Naive thymus-derived CD8-positive, alpha-beta T cell (primary cell): ENCODE results near the gene HOXC10. TPM values are rescaled to one million over a fixed set of nuclear protein-coding genes. Genes with fewer than 3 reads are reported as not detected.

ENCODE experiments used
- ATAC-seq, 2 donors: fragments of 150-1000 bp; cut with Tn5 transposase in 1 of 2; sonication (Bioruptor Pico), chemical (Tn5 transposase) in 1 of 2; 1 replicate in 1 of 2; 2 replicates in 1 of 2; pipeline ENCODE4 v1.10.0; 2021; ENCODE audit warnings: mild to moderate bottlenecking in 2 of 2, moderate library complexity in 2 of 2
- POLR2A ChIA-PET: fragments of 350-600 bp; sonication (Branson Sonifier 250); formaldehyde crosslinking; loops from one replicate; lab custom pipeline; 2021; ENCODE audit warnings: antibody characterized with exemption; lab: Charles Lee
- DNase-seq, 10 donors: peaks; one replicate each; pipeline versions ENCODE4 v3.0.0 to v3.0.0-alpha.2; 2020 to 2022
- H3K27ac Mint-ChIP-seq, 10 donors: one replicate each; pipeline ENCODE4 v1.8.0; 2020 to 2022; ENCODE audit warnings: mild to moderate bottlenecking in 10 of 10, mixed read lengths in 10 of 10, moderate library complexity in 4 of 10, inconsistent platforms in 1 of 10
- H3K27me3 Mint-ChIP-seq, 5 donors: one replicate each; pipeline ENCODE4 v1.8.0; 2021 to 2022; ENCODE audit warnings: mixed read lengths in 5 of 5
- H3K36me3 Mint-ChIP-seq, 3 donors: one replicate each; pipeline ENCODE4 v1.8.0; 2020 to 2022; ENCODE audit warnings: mixed read lengths in 3 of 3, mild to moderate bottlenecking in 2 of 3, inconsistent platforms in 1 of 3
- H3K4me1 Mint-ChIP-seq, 4 donors: one replicate each; pipeline ENCODE4 v1.8.0; 2021 to 2022; ENCODE audit warnings: mixed read lengths in 4 of 4
- H3K4me3 Mint-ChIP-seq, 10 donors: one replicate each; pipeline ENCODE4 v1.8.0; 2020 to 2022; ENCODE audit warnings: mild to moderate bottlenecking in 10 of 10, mixed read lengths in 10 of 10, moderate library complexity in 6 of 10, inconsistent platforms in 1 of 10
- H3K9me3 Mint-ChIP-seq, 9 donors: one replicate each; pipeline ENCODE4 v1.8.0; 2020 to 2022; ENCODE audit warnings: mixed read lengths in 9 of 9, mild to moderate bottlenecking in 3 of 9, inconsistent platforms in 1 of 9, moderate library complexity in 1 of 9
- polyA plus RNA-seq, 3 donors: library from polyadenylated mRNA; unstranded; fragments of 300-500 nt; fragmentation: Illumina TruSeq; gene quantifications; one replicate each; pipeline ENCODE4 v1.2.3, GENCODE V29; 2021
- total RNA-seq, 8 experiments: library from RNA in 2 of 8; stranded (reverse) in 2 of 8; gene quantifications; one replicate each; pipeline ENCODE4 v1.2.3 and lab custom pipeline; 2021 to 2026

The HOXC10 gene
- total and polyA plus RNA-seq, 5 experiments from 2014 or later = not detected

DNA sequence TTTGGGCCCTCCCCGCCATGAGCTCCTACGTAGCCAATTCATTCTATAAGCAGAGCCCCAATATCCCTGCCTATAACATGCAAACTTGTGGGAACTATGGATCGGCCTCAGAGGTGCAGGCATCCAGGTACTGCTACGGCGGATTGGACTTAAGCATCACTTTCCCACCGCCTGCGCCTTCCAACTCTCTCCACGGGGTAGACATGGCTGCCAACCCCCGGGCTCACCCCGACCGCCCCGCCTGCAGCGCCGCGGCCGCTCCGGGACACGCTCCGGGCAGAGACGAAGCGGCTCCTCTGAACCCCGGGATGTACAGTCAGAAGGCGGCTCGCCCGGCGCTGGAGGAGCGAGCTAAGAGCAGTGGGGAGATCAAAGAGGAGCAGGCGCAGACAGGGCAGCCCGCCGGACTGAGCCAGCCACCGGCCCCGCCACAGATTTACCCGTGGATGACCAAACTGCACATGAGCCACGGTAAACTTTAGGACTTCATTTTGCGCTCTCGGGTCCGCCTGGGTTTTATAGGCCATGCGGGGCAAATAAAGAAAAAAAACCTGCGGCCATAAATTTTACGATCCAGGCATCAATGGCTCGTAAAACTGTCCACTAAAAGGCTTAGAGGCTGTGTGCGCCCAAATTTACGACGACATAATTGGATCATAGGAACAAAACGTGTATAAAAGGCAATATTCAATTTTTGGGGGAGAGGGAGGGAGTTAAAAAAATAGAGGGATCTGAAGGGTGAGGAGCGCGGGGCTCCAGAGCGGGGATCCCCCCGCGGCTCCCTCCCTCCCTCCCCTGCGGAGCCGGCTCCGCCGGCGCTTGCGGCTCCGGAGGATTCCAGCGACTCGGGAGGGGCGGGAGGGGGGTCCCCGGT lies 48.4 kb downstream of the HOXC10 start:
- H3K4me3 Mint-ChIP-seq = peak overlapping the region; percentile 53 to 83 (median 72)
- peaks cover 0 to 5% (median 0%) of the 10 kb centered on the region in 9 donors for H3K9me3 Mint-ChIP-seq
- peaks cover 39 to 96% (median 68%) of the 10 kb centered on the region in 5 donors for H3K27me3 Mint-ChIP-seq
- H3K27ac Mint-ChIP-seq = peak overlapping the region in 1 of 10 donors; percentile 13
- POLR2A ChIA-PET = interaction anchor here (0.9 to 1.8 kb wide), 4 partner anchors 19 to 158 kb away, joined by 4 to 18 read pairs (median 4); partner anchors contain the start of gene SMUG1
- H3K36me3 Mint-ChIP-seq = peaks cover 0 to 6% (median 2%) of the 10 kb centered on the region in 3 donors
- DNase-seq = no peak
- peaks cover 13 to 36% (median 27%) of the 10 kb centered on the region in 4 donors for H3K4me1 Mint-ChIP-seq
- peak; percentile 30 to 39 for ATAC-seq

DNA sequence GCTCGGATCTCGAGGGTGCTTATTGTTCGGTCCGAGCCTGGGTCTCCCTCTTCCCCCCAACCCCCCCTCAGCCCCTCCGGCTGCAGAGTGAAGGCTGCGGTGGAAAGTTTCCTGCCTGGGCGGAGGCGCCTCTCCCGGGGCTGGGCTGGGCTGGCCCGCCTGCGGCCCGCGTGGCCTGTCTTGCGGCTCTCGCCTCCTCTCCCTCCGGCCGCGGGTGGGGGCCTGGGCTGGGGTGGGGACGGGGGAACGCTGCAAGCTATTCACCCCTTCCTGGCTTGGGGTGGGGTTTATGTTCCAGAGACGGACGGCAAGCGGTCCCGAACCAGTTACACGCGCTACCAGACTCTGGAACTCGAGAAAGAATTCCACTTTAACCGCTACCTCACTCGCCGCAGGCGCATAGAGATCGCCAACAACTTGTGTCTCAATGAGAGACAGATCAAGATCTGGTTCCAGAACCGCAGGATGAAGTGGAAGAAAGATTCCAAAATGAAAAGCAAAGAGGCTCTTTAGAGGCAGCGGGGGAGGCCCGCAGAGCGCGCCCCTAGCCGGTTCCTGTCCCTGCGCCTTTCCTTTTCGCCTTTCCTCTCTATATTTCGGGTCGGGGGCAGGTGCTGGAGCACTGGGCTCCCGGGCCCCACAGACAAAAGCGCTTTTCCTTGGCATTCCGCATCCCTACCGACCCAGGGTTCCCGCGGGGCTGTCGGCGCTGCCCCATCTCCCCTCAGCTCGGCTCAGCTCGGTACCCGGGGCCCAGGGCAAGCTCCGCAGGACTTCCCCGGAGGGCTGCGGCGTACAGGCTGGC lies 49.2 kb downstream of the HOXC10 start:
- POLR2A ChIA-PET = no interaction called here
- H3K9me3 Mint-ChIP-seq = peaks cover 0 to 5% (median 0%) of the 10 kb centered on the region in 9 donors
- no peak overlapping the region for H3K27ac Mint-ChIP-seq
- DNase-seq (no peak), ATAC-seq (peak; percentile 40 to 51)
- peaks cover 0 to 6% (median 2%) of the 10 kb centered on the region in 3 donors for H3K36me3 Mint-ChIP-seq
- H3K4me1 Mint-ChIP-seq = peaks cover 10 to 30% (median 23%) of the 10 kb centered on the region in 4 donors
- peaks cover 36 to 96% (median 72%) of the 10 kb centered on the region in 5 donors for H3K27me3 Mint-ChIP-seq
- peak overlapping the region; percentile 23 to 78 (median 67) for H3K4me3 Mint-ChIP-seq

DNA sequence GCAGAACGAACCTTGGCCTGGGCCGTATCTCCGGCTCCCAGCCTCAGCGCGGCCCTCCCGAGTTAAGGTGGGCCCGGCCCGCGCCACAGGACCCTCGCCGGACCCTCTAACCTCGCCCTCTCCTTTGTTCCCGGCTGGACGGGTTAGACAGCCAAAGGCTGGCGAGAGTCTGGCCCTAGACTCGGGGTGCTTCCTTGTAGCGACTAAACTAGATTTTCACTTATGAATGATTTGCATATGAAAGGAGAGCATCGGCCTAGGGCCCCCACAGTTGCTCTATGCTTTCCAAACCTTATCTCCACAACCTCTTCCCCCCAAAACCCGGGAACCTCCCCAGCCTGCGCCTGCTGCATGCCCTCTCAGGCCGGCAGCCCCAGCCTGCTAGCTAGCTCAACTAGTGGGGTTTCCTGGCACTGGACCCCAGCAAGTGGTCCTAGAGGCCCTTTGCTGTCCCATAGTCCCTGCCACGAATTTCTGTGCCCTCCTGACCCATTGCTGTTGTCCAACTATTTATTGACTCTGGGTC lies 49.9 kb downstream of the HOXC10 start:
- peaks cover 10 to 24% (median 18%) of the 10 kb centered on the region in 4 donors for H3K4me1 Mint-ChIP-seq
- H3K27me3 Mint-ChIP-seq = peaks cover 35 to 96% (median 72%) of the 10 kb centered on the region in 5 donors
- peak overlapping the region in 8 of 10 donors; percentile 5 to 73 (median 60) for H3K4me3 Mint-ChIP-seq
- DNase-seq (no peak), ATAC-seq (no peak)
- peak overlapping the region in 1 of 10 donors; percentile 85 for H3K27ac Mint-ChIP-seq
- H3K36me3 Mint-ChIP-seq = peaks cover 0 to 6% (median 2%) of the 10 kb centered on the region in 3 donors
- H3K9me3 Mint-ChIP-seq = peaks cover 0 to 5% (median 0%) of the 10 kb centered on the region in 9 donors
- POLR2A ChIA-PET = interaction anchor here (0.8 kb wide), 1 partner anchor 35 kb away, joined by 3 read pairs; the partner anchor contains the start of gene HOXC9

DNA sequence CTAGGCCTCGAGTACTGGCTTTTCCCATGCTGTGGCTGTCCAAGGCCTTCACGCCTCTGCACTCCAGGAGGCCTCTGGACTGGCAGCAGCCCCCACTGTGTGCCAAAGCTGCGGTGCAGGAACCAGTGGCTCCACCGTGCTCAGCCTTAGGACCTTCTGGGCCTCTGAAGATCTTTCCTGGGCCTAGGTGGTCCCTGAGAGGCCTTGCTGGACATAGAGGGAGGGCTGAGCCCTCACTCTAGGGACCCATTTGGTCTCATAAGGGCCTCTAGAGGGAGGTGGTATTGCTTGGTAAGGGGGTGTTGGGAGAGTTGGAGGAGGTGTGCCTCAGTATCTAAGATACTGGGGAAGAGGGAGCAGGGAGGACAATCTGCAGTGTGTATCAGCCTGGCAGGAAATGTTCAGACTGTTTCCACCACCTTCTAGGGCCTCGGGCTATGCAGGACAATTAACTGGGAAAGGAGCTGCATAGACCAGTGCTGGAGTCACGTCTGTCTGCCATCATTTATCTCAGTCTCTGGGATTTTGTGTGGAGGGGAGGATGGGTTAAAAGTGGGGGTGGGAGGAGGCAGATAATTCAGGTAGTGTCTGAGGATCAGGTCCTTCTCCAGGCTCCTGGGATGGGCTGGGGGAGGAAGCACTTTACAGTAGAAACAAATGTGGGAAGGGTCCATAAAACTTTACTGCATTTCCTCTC lies 50.8 kb downstream of the HOXC10 start:
- Mint-ChIP-seq H3K4me3 (no peak overlapping the region), H3K36me3 (peaks cover 0 to 6% (median 2%) of the 10 kb centered on the region in 3 donors)
- DNase-seq = no peak

DNA sequence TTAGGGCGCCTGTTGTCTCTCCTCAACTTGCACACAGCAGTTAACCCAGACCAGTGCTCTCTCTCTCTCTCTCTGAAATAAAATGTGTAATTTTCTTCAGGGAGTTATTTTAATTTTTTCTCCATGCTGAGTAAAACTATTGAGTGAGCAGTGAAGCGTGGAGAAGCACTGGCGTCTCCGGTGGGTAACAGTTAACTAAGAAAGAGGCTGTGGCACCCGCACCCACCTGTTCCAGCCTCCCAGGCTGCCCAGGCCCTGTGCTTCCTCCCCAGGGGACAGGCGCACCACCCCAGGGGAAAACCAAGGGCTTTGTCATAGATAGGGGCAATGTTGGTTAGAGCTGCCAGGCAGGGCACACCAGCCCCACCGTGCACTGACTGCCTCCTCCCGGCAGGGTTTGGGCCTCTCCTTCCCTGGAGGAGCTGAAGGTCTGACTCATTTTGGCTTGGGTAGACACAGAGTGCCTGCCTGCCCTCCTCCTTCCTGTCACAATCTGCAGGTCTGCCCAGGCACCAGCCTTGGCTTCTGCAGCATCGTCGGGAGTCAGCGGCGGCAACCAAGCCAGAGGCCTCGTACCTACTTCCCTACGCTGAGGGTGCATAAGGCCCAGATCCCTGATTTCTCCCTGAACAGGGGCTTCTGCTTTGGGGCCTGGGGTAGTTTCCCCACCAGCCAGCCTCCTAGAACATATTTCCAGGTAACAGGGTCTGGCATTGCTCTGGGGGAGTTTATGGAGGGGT lies 51.8 kb downstream of the HOXC10 start:
- Mint-ChIP-seq H3K36me3 (peaks cover 0 to 3% (median 2%) of the 10 kb centered on the region in 3 donors), H3K9me3 (peaks cover 0 to 2% (median 0%) of the 10 kb centered on the region in 9 donors), H3K27me3 (peaks cover 36 to 96% (median 75%) of the 10 kb centered on the region in 5 donors), H3K27ac (peak overlapping the region in 1 of 10 donors; percentile 13), H3K4me1 (peaks cover 10 to 18% (median 16%) of the 10 kb centered on the region in 4 donors), H3K4me3 (no peak overlapping the region)
- no peak for ATAC-seq
- DNase-seq = peak in 1 of 10 donors; percentile 35
- POLR2A ChIA-PET = no interaction called here

More for the DNA sequence above, 50.8 kb downstream of the HOXC10 start:
- POLR2A ChIA-PET = interaction anchor here (0.8 kb wide), 1 partner anchor 36 kb away, joined by 3 read pairs; the partner anchor contains the start of gene HOXC9
- peaks cover 36 to 96% (median 74%) of the 10 kb centered on the region in 5 donors for H3K27me3 Mint-ChIP-seq
- H3K27ac Mint-ChIP-seq = no peak overlapping the region
- H3K4me1 Mint-ChIP-seq = peaks cover 12 to 19% (median 16%) of the 10 kb centered on the region in 4 donors
- H3K9me3 Mint-ChIP-seq = peaks cover 0 to 2% (median 0%) of the 10 kb centered on the region in 9 donors
- ATAC-seq = no peak

DNA sequence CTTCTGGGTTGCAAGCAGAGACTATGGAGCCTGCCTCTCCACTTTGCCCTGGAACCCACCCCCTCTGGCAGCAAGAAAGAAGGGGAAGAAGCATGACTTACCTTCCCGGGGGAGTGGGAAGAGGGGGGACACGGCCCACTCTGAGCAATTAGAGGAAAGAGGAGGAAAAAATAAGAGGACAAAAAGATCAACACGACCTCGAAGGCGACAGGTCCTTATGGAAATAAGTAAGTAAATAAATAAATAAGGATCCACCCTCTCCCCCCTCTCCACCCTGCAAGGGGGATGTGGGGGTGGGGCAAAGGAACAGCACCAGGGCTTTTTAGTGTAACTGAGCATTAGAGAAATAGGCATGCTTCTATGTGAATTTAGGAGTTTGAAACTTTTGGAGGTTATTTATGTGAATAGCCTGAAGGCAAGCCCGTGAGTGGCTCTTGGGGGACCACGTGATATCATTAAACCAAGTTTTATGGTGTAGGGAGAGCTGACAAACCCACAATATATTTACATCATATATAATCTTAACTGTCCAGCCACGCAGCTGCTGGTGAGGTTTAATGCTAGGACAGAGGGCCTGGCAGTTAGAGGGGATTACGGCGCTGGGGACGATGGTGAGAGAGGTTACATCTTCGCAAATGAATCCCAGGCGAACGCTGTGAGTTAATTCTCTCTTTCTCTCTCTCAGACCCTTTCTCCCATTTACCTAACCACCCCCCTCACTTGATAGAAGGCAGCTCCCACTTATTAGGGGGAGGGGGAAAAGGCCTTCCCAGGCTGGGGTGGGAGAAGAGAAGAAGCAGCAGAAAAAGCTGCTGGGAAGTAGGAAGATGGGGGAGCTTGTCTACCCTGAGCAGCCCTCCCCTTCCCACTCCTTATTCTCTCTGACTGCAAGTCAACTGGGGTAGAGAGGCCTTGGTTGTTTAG lies 52.7 kb downstream of the HOXC10 start:
- Mint-ChIP-seq H3K4me1 (peaks cover 6 to 16% (median 12%) of the 10 kb centered on the region in 4 donors), H3K9me3 (peaks cover 0 to 2% (median 0%) of the 10 kb centered on the region in 9 donors), H3K4me3 (no peak overlapping the region), H3K27ac (no peak overlapping the region), H3K36me3 (peaks cover 0 to 2% (median 2%) of the 10 kb centered on the region in 3 donors), H3K27me3 (peaks cover 31 to 96% (median 76%) of the 10 kb centered on the region in 5 donors)
- DNase-seq = no peak
- no peak for ATAC-seq
- POLR2A ChIA-PET = no interaction called here

DNA sequence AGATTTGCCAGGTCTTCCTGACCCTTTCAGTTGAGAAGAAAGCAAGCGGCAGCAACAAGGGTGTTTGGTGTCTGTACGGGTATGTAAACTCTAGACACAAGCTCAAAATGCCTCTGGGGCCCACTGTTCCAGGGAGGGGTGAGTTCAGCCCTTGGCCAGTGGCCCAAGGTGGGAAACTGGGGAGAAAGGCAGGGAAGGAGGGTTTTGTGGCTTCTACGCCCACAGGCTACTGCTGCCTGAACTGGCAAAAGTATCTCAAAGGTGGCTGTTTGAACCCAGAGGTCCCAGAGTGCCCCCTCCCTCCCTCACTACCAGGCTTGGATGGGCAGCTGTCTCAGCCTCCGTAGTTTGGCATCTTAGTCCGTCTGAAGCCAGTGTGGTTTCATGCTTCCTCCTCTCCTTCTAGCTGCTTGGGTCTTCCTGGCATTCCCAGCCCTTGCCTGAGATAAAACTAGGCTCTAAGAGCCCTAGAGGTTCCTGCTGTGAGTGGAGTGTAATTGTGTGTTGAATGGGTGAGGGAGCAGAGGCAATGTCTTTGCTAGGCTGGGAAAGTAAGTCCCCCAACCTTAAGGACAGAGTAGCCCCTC lies 53.4 kb downstream of the HOXC10 start:
- no peak for ATAC-seq
- H3K4me3 Mint-ChIP-seq = no peak overlapping the region
- POLR2A ChIA-PET = interaction anchor here (1.1 kb wide), 1 partner anchor 153 kb away, joined by 3 read pairs; no protein-coding TSS in a partner anchor
- no peaks in the 10 kb centered on the region for H3K9me3 Mint-ChIP-seq
- peaks cover 0 to 2% (median 0%) of the 10 kb centered on the region in 3 donors for H3K36me3 Mint-ChIP-seq
- peaks cover 4 to 10% (median 9%) of the 10 kb centered on the region in 4 donors for H3K4me1 Mint-ChIP-seq
- H3K27ac Mint-ChIP-seq = peak overlapping the region in 1 of 10 donors; percentile 42
- H3K27me3 Mint-ChIP-seq = peaks cover 30 to 96% (median 72%) of the 10 kb centered on the region in 5 donors
- DNase-seq = no peak

DNA sequence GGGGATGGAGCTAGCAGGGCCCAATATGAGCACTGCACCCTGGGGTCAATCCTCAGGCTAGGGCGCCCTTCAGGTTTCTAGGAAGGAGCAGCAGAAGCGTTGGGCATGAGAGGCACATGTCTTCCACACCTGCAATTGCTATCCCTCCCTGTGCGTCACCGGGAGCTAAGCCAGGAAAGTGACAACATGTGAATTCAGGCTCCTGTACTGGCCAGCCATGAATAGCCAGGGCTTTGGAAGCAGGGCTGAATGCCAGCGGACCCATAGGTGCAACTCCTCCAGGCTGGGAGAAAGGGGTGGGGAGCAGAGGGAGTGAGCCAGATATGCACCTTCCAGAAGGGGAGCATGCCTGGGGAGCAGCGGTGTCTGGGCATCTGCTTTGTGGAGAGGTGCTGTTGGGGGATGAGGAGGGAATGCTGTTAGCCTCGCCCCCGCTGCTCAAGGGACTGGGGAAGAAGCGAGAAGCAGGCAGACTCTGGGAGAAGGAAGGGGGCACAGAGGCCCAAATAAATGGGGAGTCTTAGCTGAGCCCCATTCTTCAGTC lies 54.0 kb downstream of the HOXC10 start:
- Mint-ChIP-seq H3K36me3 (peaks cover 0 to 2% (median 0%) of the 10 kb centered on the region in 3 donors), H3K27ac (no peak overlapping the region), H3K4me1 (peaks cover 4 to 11% (median 10%) of the 10 kb centered on the region in 4 donors), H3K9me3 (no peaks in the 10 kb centered on the region), H3K27me3 (peaks cover 35 to 96% (median 75%) of the 10 kb centered on the region in 5 donors), H3K4me3 (no peak overlapping the region)
- DNase-seq (no peak), ATAC-seq (no peak)
- POLR2A ChIA-PET = interaction anchor here (1.1 kb wide), 1 partner anchor 153 kb away, joined by 3 read pairs; no protein-coding TSS in a partner anchor

DNA sequence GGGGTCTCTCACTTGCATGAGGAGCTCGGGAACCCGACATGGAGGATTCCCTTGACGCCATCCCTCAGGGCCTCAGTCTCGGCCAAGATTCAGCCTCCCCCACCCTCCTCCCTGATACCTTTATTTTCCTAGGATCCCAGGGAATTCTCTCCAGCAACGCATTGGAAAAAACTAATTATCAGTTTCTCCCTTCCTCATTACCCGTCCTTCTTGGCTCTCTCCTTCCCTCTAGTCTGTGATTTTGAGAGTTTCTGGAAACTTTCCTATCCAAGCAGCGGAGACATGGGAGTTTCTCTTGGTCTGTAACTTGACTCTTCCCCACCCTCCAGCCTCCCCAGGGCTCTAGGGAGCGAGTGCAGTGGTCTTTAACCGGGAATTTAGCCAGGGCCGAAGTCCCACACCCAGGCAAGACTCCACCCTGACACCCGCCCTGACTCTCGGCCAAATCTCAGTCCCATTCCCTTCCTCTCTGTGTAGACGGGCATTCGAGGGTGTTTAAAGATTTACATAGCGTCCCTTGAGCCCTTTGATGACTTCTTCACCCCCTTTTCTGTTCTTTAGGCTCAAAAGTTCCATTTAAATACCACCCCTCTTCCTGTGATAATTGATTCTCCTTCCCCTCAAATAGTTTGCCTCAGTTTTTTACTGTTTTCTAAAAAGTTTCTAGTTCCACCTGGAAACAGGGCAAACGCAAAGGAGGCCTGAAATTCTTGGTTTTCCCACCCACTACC lies 54.6 kb downstream of the HOXC10 start:
- no peaks in the 10 kb centered on the region for H3K36me3 Mint-ChIP-seq
- POLR2A ChIA-PET = interaction anchor here (1.1 kb wide), 1 partner anchor 152 kb away, joined by 3 read pairs; no protein-coding TSS in a partner anchor
- no peak overlapping the region for H3K4me3 Mint-ChIP-seq
- peaks cover 38 to 100% (median 75%) of the 10 kb centered on the region in 5 donors for H3K27me3 Mint-ChIP-seq
- no peak for DNase-seq
- no peaks in the 10 kb centered on the region for H3K9me3 Mint-ChIP-seq
- peak overlapping the region in 1 of 10 donors; percentile 9 for H3K27ac Mint-ChIP-seq
- peaks cover 4 to 18% (median 12%) of the 10 kb centered on the region in 4 donors for H3K4me1 Mint-ChIP-seq
- ATAC-seq = no peak
